PC-9 (cell line): ENCODE data around the gene GPS1. TPM values are rescaled to one million over a fixed set of nuclear protein-coding genes. Genes with fewer than 3 reads are reported as not detected.

Source experiments
- BruUV-seq: library from RNA; stranded (reverse); fragments of 400-500 nt; replicated peaks from 2 replicates; lab custom pipeline; 2021; lab: Mats Ljungman, UMichigan
- CTCF ChIA-PET: fragments of 300-600 bp; sonication (Branson Sonifier 250); formaldehyde crosslinking; loops from one replicate; lab custom pipeline; 2022; ENCODE audit warnings: antibody characterized with exemption; lab: Charles Lee
- POLR2A ChIA-PET: fragments of 300-600 bp; sonication (Branson Sonifier 250); formaldehyde crosslinking; loops from one replicate; lab custom pipeline; 2022; ENCODE audit warnings: antibody characterized with exemption; ENCODE audit not compliant: unreplicated experiment; lab: Charles Lee
- DNase-seq, 2 experiments: peaks; one replicate each; pipeline versions ENCODE4 v3.0.0 to v3.0.0-alpha.2; 2015 to 2022; ENCODE audit warnings: mixed read lengths in 1 of 2
- H2AFZ ChIP-seq: fragments of 200-600 bp; sonication (generic); 2 replicates; pipeline ENCODE4 v1.8.1; 2017; ENCODE audit warnings: antibody characterized with exemption
- H3F3A ChIP-seq: fragments of 200-600 bp; sonication (generic); 2 replicates; pipeline ENCODE4 v1.8.1; 2017; ENCODE audit warnings: antibody characterized with exemption, mild to moderate bottlenecking, low read depth; ENCODE audit not compliant: insufficient read depth
- H3K27ac ChIP-seq: fragments of 200-600 bp; sonication (generic); 2 replicates; pipeline ENCODE4 v1.6.1; 2016; ENCODE audit warnings: mixed run types
- H3K27me3 ChIP-seq: fragments of 200-600 bp; sonication (generic); 2 replicates; pipeline ENCODE4 v1.6.1; 2016; ENCODE audit warnings: low read depth, mixed run types; ENCODE audit not compliant: insufficient read depth
- H3K36me3 ChIP-seq: fragments of 200-600 bp; sonication (generic); 2 replicates; pipeline ENCODE4 v1.6.1; 2016; ENCODE audit warnings: low read depth, mixed run types
- H3K4me1 ChIP-seq: fragments of 200-600 bp; sonication (generic); replicated peaks from 2 replicates; pipeline ENCODE4 v1.6.1; 2016; ENCODE audit warnings: mixed run types; ENCODE audit not compliant: insufficient read depth
- H3K4me2 ChIP-seq: fragments of 200-600 bp; sonication (generic); 2 replicates; pipeline ENCODE4 v1.6.1; 2017; ENCODE audit warnings: mixed run types
- H3K4me3 ChIP-seq: fragments of 200-600 bp; sonication (generic); 2 replicates; pipeline ENCODE4 v1.6.1; 2016; ENCODE audit warnings: mixed run types
- H3K79me2 ChIP-seq: fragments of 200-600 bp; sonication (generic); 2 replicates; pipeline ENCODE4 v1.6.1; 2017; ENCODE audit warnings: low read depth, mixed run types
- H3K9me2 ChIP-seq: fragments of 200-600 bp; sonication (generic); 2 replicates; pipeline ENCODE4 v1.8.1; 2017; ENCODE audit warnings: mild to moderate bottlenecking; ENCODE audit not compliant: insufficient read depth
- H3K9me3 ChIP-seq: fragments of 200-600 bp; sonication (generic); 2 replicates; pipeline ENCODE4 v1.8.1; 2016; ENCODE audit warnings: low read depth; ENCODE audit not compliant: insufficient read depth
- H4K20me1 ChIP-seq: fragments of 200-600 bp; sonication (generic); 2 replicates; pipeline ENCODE4 v1.8.1; 2017; ENCODE audit not compliant: insufficient read depth
- CTCF ChIP-seq: fragments of 200-600 bp; sonication (generic); conservative IDR thresholded peaks from 2 replicates; pipeline ENCODE4 v1.6.1; 2017; ENCODE audit warnings: mixed run types, antibody characterized with exemption, mild to moderate bottlenecking, moderate library complexity
- EZH2 ChIP-seq: fragments of 200-600 bp; sonication (generic); IDR thresholded peaks from 2 replicates; pipeline ENCODE4 v1.8.0; 2017; ENCODE audit warnings: antibody characterized with exemption, low read depth
- intact Hi-C: fragments of 100-400 bp; cut with micrococcal nuclease; formaldehyde crosslinking; loops from one replicate; pipeline ENCODE4 v1.10.0; 2022; ENCODE audit not compliant: unreplicated experiment
- total RNA-seq: library from RNA; stranded (reverse); gene quantifications from 2 replicates; pipeline ENCODE4 v1.2.3, GENCODE V29; 2021

GPS1 gene
- total RNA-seq, 1 experiment from 2014 or later: 121 TPM

GRCh38 chr17:82018989-82019689 lies 32.6 kb upstream of the GPS1 start:
- Histone ChIP-seq H4K20me1 (peaks cover 5% of the 10 kb centered on the region; the same call in 1 of the 2 replicates), H3K36me3 (no peaks in the 10 kb centered on the region), H3K4me2 (no peak overlapping the region), H3K4me3 (no peak overlapping the region), H3K4me1 (peaks cover 5% of the 10 kb centered on the region; the same call in 1 of the 2 replicates), H3K79me2 (peaks cover 11% of the 10 kb centered on the region; the same call in 1 of the 2 replicates), H3K9me3 (no peaks in the 10 kb centered on the region), H2AFZ (no peak overlapping the region), H3K27ac (no peak overlapping the region), H3K27me3 (no peaks in the 10 kb centered on the region), H3F3A (peaks cover 6% of the 10 kb centered on the region; the same call in 1 of the 2 replicates), H3K9me2 (no peaks in the 10 kb centered on the region)
- intact Hi-C loops: no loop called here
- POLR2A ChIA-PET: no interaction called here
- TF ChIP-seq EZH2 (no peak), CTCF (no peak)
- CTCF ChIA-PET: interaction anchor here (0.8 to 1.5 kb wide), 3 partner anchors 19 to 57 kb away, joined by 3 to 4 read pairs (median 4); partner anchors contain the start of gene DCXR
- BruUV-seq: TSS peak; percentile 23
- no peak for DNase-seq

GRCh38 chr17:82019690-82020571 lies 31.8 kb upstream of the GPS1 start:
- BruUV-seq: no TSS peak
- Histone ChIP-seq H3K27ac (no peak overlapping the region), H3K9me3 (no peaks in the 10 kb centered on the region), H4K20me1 (peaks cover 5% of the 10 kb centered on the region; the same call in 1 of the 2 replicates), H3F3A (peaks cover 6% of the 10 kb centered on the region; the same call in 1 of the 2 replicates), H3K36me3 (no peaks in the 10 kb centered on the region), H3K27me3 (no peaks in the 10 kb centered on the region), H3K4me1 (peaks cover 6% of the 10 kb centered on the region; the same call in 1 of the 2 replicates), H3K9me2 (no peaks in the 10 kb centered on the region), H3K79me2 (peaks cover 11% of the 10 kb centered on the region; the same call in 1 of the 2 replicates), H3K4me2 (no peak overlapping the region), H3K4me3 (no peak overlapping the region), H2AFZ (no peak overlapping the region)
- POLR2A ChIA-PET: interaction anchor here (0.7 kb wide), 1 partner anchor 11 kb away, joined by 13 read pairs; no protein-coding TSS in a partner anchor
- TF ChIP-seq CTCF (peak; percentile 72), EZH2 (no peak)
- CTCF ChIA-PET: interaction anchor here (0.6 to 3.2 kb wide), 10 partner anchors 18 to 304 kb away, joined by 3 to 18 read pairs (median 5); partner anchors contain the start of genes DCXR, MAFG and NOTUM
- intact Hi-C loops: loop anchor here (5.0 kb wide), 1 partner anchor 338 kb away; the partner anchor contains the start of genes ARL16 and HGS
- DNase-seq: peak in 1 of 2 experiments; percentile 58
